ENCODE results near the gene SLC22A14.
A peak's percentile ranks its signal among the peaks of the same experiment; 100 is the strongest.
"Not testable (repeated sequence)": the region's sequence is repeated elsewhere in the genome, so short reads cannot be mapped to it uniquely, and the experiment has no call there.

Gene SLC22A14

GRCh38 chr3:38270606-38271005 is 11.5 kb upstream of the SLC22A14 start:
- H3K27ac ChIP-seq, result no peak overlapping the region
- DNase-seq (ENCODE audit: low read depth, low spot score), result no peak

DNA sequence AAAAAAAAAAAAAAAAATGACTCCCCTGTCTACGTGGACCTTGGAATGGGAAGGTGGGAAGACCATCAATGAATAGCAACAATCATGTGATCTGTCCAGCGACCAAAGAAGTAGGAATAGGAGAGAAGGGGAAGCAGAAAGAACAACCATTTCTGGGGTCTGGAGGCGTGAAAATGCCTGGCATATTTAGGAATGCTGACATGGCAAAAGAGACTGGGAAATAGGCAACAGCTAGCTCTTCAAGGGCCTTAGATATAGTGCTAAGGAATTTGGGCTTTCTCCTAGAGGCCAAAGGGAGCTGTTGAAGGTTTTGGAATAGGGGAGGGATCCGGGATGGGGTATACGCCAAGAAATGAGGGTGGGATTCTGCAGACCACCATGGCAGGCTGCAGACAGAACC is 10.5 kb upstream of the SLC22A14 start:
- no peak overlapping the region for H3K27ac ChIP-seq
- DNase-seq (ENCODE audit: low read depth, low spot score), result no peak

- DNase-seq (ENCODE audit: low read depth, low spot score), result no peak
- no peak overlapping the region for H3K27ac ChIP-seq
These were observed 7.0 kb upstream of the SLC22A14 start for GRCh38 chr3:38274864-38275649.

- DNase-seq (ENCODE audit: low read depth, low spot score), result no peak
- H3K27ac ChIP-seq, result no peak overlapping the region
These were observed 6.4 kb upstream of the SLC22A14 start for GRCh38 chr3:38275658-38276057.

DNA sequence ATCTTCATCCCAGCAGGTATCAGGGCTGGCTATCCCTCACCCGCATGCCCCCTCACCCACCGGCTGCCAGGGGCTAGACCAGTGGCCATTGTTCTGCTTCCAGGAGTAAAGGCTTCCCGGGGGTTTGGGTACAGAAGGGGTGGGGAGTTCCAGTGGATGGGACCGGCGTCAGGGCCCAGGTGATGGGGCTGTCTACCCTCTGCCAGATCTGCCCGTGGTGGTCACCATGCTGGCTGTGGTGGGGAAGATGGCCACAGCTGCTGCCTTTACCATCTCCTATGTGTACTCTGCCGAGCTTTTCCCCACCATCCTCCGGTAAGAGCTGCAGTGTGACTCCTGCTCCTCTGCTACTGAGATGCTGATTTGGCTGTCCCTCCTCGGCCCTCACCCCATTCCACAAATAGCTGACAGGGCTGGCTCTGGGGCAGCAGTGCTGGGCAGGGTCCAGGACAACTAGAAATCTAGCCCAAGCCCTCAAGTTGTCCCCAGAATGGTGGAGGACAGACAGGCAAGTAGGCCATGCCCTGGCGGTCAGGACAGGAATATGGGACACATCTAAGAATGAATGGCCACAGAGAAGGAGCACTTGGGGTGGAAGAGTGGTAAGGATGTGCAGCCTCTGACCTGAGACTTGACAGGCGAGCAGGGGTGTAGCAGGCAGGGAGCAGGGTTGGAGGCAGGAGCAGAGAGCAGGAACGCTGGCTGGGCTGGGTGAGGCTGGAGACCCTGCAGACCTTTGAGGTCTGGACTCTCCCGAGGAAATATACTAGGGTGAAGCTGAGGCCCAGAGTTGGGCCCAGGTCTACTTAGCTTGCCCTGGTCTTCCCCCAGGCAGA is 5.8 kb upstream of the SLC22A14 start:
- no peak overlapping the region for H3K27ac ChIP-seq
- no peak for DNase-seq (ENCODE audit: low read depth, low spot score)

DNA sequence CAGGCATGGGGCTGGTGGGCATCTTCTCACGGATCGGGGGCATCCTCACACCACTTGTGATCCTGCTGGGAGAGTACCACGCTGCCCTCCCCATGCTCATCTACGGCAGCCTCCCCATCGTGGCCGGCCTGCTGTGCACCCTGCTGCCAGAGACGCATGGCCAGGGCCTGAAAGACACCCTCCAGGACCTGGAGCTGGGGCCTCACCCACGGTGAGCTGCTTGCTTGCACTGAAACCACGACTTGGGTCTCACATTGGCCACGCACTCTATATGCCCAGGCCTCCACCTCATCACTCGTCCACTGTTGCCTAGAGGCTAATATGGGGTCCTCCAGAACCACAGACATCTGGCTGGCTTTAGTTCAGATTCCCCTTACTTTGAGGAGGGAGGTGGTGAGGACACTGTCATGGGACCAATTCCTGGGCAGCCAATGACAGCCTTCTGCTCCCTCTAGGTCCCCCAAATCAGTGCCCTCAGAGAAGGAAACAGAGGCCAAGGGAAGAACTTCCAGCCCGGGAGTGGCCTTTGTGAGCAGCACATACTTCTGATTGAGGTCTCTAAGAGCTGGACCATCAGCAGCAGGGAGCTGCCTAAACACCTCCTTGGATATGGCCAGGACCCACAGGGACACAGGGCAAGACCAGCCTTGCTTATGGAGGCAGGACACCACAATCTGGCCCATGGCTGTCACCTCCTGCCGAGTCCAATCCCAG is 5.0 kb upstream of the SLC22A14 start:
- no peak for DNase-seq (ENCODE audit: low read depth, low spot score)
- no peak overlapping the region for H3K27ac ChIP-seq

- H3K27ac ChIP-seq, result no peak overlapping the region
- DNase-seq (ENCODE audit: low read depth, low spot score), result no peak
These were observed 3.3 kb upstream of the SLC22A14 start for GRCh38 chr3:38278841-38279240.

- DNase-seq (ENCODE audit: low read depth, low spot score), result no peak
- H3K27ac ChIP-seq, result no peak overlapping the region
These were observed 2.0 kb downstream of the SLC22A14 start for GRCh38 chr3:38283810-38284755.

DNA sequence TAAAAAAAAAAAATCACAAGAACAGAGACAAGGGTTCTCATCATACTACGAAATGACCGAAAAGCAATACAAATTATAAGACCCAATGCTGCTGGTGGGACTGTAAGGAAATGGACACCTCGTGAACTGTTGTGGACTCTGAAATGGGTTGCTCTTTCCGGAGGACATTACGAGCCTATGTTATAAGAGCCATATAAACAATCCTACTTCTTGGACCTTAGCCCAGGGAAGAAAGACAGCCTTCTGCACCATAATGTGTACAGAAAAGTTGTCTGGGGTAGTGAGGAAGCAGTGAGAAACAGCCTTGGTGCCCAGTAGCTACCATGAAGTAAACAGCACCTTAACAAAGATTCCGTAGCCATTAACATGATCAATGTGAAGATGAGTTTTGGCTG is 2.7 kb downstream of the SLC22A14 start:
- no peak for DNase-seq (ENCODE audit: low read depth, low spot score)

DNA sequence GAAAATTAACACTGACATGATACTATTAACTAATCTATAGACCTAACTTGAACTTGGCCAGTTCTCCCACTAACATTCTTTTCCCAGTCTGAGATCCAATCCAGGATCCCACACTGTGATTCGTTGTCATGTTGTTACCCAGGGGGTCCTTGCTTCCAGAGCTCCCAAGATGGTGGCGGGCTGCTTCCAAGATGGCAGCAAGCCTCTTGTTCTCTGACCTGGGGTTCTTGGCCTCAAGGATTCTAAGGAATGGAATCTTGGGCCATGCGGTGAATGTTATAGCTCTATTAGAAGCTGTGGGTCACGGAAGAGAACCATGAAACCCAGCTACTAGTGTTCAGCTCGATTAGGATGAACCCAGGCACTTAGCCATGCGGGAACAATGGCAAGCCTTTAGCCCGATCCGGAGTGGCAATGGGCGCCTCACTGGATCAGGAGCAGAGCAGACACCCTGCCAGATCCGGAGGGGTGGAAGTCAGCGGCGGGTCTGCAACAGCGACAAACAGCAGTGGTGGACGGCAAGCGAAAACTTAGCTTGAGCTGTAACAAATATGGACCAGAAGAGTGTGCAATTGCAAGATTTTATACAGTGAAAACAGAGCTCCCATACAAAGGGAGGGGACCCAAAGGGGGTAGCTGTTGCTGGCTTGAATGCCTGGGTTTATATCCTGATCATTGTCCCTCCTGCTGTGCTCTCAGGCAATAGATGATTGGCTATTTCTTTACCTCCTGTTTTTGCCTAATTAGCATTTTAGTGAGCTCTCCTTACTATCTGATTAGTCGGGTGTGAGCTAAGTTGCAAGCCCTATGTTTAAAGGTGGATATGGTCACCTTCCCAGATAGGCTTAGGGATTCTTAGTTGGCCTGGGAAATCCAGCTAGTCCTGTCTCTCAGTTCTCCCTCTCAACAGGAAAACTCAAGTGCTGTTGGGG is 7.5 kb downstream of the SLC22A14 start:
- not testable (repeated sequence) for H3K27ac ChIP-seq; DNase-seq (ENCODE audit: low read depth, low spot score)

More for the DNA sequence above, 2.7 kb downstream of the SLC22A14 start:
- no peak overlapping the region for H3K27ac ChIP-seq

DNA sequence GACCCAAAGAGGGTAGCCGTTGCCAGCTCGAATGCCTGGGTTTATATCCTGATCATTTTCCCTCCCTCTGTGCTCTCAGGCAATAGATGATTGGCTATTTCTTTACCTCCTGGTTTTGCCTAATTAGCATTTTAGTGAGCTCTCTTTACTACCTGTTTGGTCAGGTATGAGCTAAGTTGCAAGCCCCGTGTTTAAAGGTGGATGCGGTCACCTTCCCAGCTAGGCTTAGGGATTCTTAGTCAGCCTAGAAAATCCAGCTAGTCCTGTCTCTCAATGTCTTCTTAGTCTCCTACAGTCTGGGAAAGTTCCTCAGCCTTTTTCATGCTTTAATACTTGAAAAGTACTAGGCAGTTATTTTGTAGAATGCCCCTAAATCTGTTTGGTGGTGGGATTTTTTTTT is 15.0 kb downstream of the SLC22A14 start:
- not testable (repeated sequence) for H3K27ac ChIP-seq
- DNase-seq (ENCODE audit: low read depth, low spot score), result peak; percentile 8

DNA sequence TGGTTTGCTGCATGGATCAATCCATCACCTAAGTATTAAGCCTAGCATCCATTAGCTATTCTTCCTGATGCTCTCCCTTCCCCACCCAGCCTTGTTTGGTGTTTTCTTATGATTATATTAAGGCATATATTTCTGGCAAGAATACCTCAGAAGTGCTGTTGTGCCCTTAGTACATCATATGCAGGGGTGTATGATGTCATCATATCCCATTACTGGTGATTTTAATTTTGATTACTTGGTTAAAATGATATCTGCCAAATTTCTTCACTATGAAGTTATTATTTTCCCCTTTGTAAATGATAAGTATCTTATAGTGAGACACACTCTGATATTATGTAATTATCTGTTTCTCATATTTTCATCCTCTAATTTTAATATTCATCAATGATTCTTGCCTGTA is 15.4 kb downstream of the SLC22A14 start:
- H3K27ac ChIP-seq, result no peak overlapping the region
- DNase-seq (ENCODE audit: low read depth, low spot score), result no peak

DNA sequence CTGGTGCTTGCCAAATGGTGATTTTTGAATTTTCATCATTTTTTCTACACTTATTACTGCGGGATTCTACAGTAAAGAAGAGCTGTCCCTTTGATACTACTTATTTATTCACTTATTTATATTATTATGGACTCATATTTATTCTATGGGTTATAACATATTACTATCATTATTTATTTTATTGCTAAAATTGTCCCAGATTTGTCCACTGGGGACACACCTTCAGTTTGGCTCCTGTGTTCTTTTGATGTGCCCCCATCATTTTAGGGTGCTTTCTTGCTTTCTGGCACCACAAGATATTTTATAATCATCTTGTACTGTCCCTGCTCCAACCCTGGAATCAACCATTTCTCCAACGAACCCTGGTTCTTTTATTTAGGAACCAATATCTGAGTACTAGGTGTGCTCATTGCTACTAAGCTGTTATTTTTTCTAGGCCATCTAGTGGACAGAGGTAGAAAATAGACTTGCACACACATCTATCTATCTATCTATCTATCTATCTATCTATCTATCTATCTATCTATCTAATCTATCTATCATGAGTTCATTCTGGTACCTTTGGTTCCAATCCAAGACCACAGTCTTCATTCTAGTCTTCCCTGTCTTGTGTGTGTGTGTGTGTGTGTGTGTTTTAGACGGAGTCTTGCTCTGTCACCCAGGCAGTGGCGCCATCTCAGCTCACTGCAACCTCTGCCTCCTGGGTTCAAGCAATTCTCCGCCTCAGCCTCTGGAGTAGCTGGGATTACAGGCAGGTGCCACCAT is 16.0 kb downstream of the SLC22A14 start:
- no peak for DNase-seq (ENCODE audit: low read depth, low spot score)
- H3K27ac ChIP-seq, result no peak overlapping the region

DNA sequence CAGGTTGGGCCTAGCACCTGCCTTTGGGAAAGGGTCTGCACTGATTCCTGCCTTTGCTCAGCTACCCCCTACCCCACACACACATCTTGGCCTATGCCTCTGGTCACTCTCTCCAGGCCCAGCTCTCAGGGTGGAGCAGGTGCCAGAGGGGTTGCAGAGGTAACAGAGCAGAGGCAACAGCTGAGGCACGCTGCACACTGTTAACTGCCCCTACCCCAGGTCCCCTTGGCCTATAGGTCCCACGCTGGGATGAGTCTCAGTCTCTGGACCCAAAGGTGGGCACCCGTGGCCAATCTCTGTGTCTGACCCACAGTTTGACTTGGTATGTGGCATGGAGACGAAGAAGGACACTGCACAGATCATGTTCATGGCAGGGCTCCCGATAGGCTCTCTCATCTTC is 24.8 kb downstream of the SLC22A14 start:
- no peak overlapping the region for H3K27ac ChIP-seq
- no peak for DNase-seq (ENCODE audit: low read depth, low spot score)

DNA sequence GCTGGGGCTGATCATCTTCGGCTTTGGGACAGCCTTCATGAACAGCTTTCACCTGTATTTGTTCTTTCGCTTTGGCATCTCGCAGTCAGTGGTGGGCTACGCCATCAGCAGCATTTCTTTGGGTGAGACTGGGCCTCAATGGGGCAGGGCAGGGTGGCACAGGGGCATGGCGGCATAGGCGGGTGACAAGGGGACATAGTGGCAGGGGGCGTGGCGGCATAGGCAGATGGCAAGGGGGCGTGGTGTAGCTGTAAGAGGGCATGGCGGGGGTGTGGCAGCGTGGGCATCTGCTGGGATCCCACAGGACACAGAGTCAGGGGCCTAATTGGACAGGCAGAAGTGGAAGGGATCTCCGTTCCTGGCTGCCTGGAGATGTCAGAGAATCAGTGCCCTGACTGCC is 25.5 kb downstream of the SLC22A14 start:
- no peak overlapping the region for H3K27ac ChIP-seq
- no peak for DNase-seq (ENCODE audit: low read depth, low spot score)

DNA sequence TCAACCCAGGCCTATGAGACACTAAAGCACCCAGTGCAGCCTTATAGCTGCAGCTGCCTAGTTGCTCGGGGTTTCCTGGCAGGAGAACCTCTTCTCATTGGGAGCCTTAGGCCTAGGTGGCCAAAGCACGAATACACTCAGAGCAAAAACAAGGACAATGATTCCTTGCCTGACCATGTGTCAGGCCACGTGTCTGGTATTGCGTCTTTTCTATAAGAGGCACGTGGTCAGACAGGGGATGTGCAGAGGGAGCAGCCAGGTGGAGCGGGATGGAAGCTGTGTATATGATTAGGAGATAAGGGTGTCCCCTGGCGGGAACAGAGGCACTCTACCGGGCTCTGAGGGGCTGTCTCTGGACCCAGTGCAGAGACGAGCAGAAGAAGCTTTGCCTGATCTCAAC is 26.4 kb downstream of the SLC22A14 start:
- H3K27ac ChIP-seq, result no peak overlapping the region
- DNase-seq (ENCODE audit: low read depth, low spot score), result no peak

GRCh38 chr3:38311476-38311875 is 29.4 kb downstream of the SLC22A14 start:
- no peak for DNase-seq (ENCODE audit: low read depth, low spot score)
- no peak overlapping the region for H3K27ac ChIP-seq

DNA sequence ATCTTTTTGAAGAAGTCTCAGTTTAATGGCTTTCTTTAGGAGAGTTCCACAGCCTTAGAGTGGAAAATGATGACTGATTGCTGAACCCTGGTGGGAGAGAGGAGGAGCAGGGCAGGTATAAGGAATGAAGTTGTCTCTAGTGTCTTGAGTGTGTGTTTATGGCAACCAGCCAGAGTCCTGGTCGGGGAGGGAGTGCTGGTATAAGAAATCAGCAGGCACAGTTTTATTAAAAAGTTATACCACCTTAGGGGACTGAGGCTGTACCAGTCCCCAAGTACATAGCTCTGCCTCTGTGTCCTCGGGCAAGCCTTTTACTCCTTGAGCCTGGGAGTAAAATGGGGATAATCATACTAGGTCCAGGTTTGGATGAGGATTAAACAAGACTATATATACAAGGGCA is 29.8 kb downstream of the SLC22A14 start:
- H3K27ac ChIP-seq, result no peak overlapping the region
- no peak for DNase-seq (ENCODE audit: low read depth, low spot score)
